GM21528 (cell line): ENCODE data around the gene DHX40.
"Not testable (repeated sequence)": the region's sequence is repeated elsewhere in the genome, so short reads cannot be mapped to it uniquely, and the experiment has no call there.

Experiments used
- ATAC-seq: cut with Tn5 transposase; IDR thresholded peaks from one replicate; pipeline ENCODE4 v1.9.1; 2021; ENCODE audit warnings: mild to moderate bottlenecking, moderate library complexity; ENCODE audit not compliant: unreplicated experiment, low FRiP score

The DHX40 gene

GRCh38 chr17:59627770-59628171 is 62.4 kb downstream of the DHX40 start:
- no peak for ATAC-seq

GRCh38 chr17:59629174-59629573 is 63.8 kb downstream of the DHX40 start:
- no peak for ATAC-seq

GRCh38 chr17:59631276-59631675 is 65.9 kb downstream of the DHX40 start:
- ATAC-seq = no peak

GRCh38 chr17:59632398-59632797 is 67.0 kb downstream of the DHX40 start:
- ATAC-seq = no peak

- no peak for ATAC-seq
Observed at GRCh38 chr17:59633658-59634359, 68.4 kb downstream of the DHX40 start.

- no peak for ATAC-seq
Observed at GRCh38 chr17:59634632-59635541, 69.5 kb downstream of the DHX40 start.

GRCh38 chr17:59637611-59638310 is 72.4 kb downstream of the DHX40 start:
- no peak for ATAC-seq

- ATAC-seq = no peak
Observed at GRCh38 chr17:59638553-59638952, 73.1 kb downstream of the DHX40 start.

- ATAC-seq = peak; percentile 85
Observed at GRCh38 chr17:59641799-59642484, 76.5 kb downstream of the DHX40 start.

- no peak for ATAC-seq
Observed at GRCh38 chr17:59642565-59642964, 77.2 kb downstream of the DHX40 start.

- no peak for ATAC-seq
Observed at GRCh38 chr17:59643159-59644140, 78.0 kb downstream of the DHX40 start.

GRCh38 chr17:59647288-59647687 is 81.9 kb downstream of the DHX40 start:
- ATAC-seq = no peak

GRCh38 chr17:59649886-59650285 is 84.5 kb downstream of the DHX40 start:
- no peak for ATAC-seq

GRCh38 chr17:59650642-59651041 is 85.2 kb downstream of the DHX40 start:
- ATAC-seq = no peak

GRCh38 chr17:59651346-59651745 is 85.9 kb downstream of the DHX40 start:
- no peak for ATAC-seq

- no peak for ATAC-seq
Observed at GRCh38 chr17:59652119-59652518, 86.7 kb downstream of the DHX40 start.

GRCh38 chr17:59656624-59657023 is 91.2 kb downstream of the DHX40 start:
- not testable (repeated sequence) for ATAC-seq
